OCI-LY3 (cell line): ENCODE measurements around the gene DHDH.

ENCODE experiments used
- H2AFZ ChIP-seq: fragments of 200-600, 300-600 bp; shearing (Covaris generic); 2 replicates; pipeline ENCODE4 v1.6.0; 2014; ENCODE audit warnings: antibody characterized with exemption, low read depth, low read length
- H3K27ac ChIP-seq: fragments of 200-600, 300-600 bp; sonication (generic); 2 replicates; pipeline ENCODE4 v1.5.1; 2014; ENCODE audit warnings: mild to moderate bottlenecking, low read length, moderate library complexity, mixed read lengths
- H3K27me3 ChIP-seq: fragments of 200-600, 300-600 bp; sonication (generic); 2 replicates; pipeline ENCODE4 v1.6.1; 2014; ENCODE audit warnings: low read depth, low read length, mixed read lengths
- H3K36me3 ChIP-seq: fragments of 200-600, 300-600 bp; sonication (generic); replicated peaks from 2 replicates; pipeline ENCODE3; 2014; ENCODE audit warnings: low read depth, low read length, mixed read lengths
- H3K4me1 ChIP-seq: fragments of 300-600, 200-600 bp; sonication (generic); 2 replicates; pipeline ENCODE4 v1.6.1; 2014; ENCODE audit warnings: low read length, mixed read lengths
- H3K4me2 ChIP-seq: fragments of 200-600, 300-600 bp; sonication (generic); 2 replicates; pipeline ENCODE4 v1.6.1; 2014; ENCODE audit warnings: low read length, mixed read lengths
- H3K4me3 ChIP-seq: fragments of 300-600, 200-600 bp; sonication (generic); 2 replicates; pipeline ENCODE4 v1.5.1; 2014; ENCODE audit warnings: antibody characterized with exemption, mild to moderate bottlenecking, low read length, moderate library complexity
- H3K79me2 ChIP-seq: fragments of 300-600, 200-600 bp; shearing (Covaris generic); 2 replicates; pipeline ENCODE4 v1.6.1; 2014; ENCODE audit warnings: mild to moderate bottlenecking, low read length, mixed read lengths
- H3K9ac ChIP-seq: fragments of 300-600, 200-600 bp; shearing (Covaris generic); 2 replicates; pipeline ENCODE4 v1.6.0; 2014; ENCODE audit warnings: mild to moderate bottlenecking, low read length, moderate library complexity
- H3K9me3 ChIP-seq: fragments of 200-600, 300-600 bp; shearing (Covaris generic); 2 replicates; pipeline ENCODE4 v1.6.1; 2014; ENCODE audit warnings: low read length, mixed read lengths; ENCODE audit not compliant: insufficient read depth
- H4K20me1 ChIP-seq: fragments of 200-600, 300-600 bp; sonication (generic); 2 replicates; pipeline ENCODE4 v1.6.1; 2016; ENCODE audit warnings: low read length, mixed read lengths; ENCODE audit not compliant: insufficient read depth
- CTCF ChIP-seq: fragments of 200-600, 300-600 bp; sonication (generic); IDR thresholded peaks from 2 replicates; pipeline ENCODE4 v1.5.1; 2014; ENCODE audit warnings: antibody characterized with exemption, low read length, low read depth
- EZH2phosphoT487 ChIP-seq: fragments of 200-600 bp; shearing (Covaris generic); IDR thresholded peaks from 2 replicates; pipeline ENCODE4 v1.6.1; 2018; ENCODE audit warnings: antibody characterized with exemption, mixed run types, low read depth

Gene DHDH

GRCh38 chr19:48961051-48961649 is 27.7 kb downstream of the DHDH start:
- Histone ChIP-seq H3K4me3 (no peak overlapping the region), H3K27ac (no peak overlapping the region), H2AFZ (no peak overlapping the region), H3K4me1 (peaks cover 32% of the 10 kb centered on the region), H3K79me2 (peaks cover 22% of the 10 kb centered on the region), H3K36me3 (peaks cover 10% of the 10 kb centered on the region), H3K27me3 (no peaks in the 10 kb centered on the region), H3K9me3 (no peaks in the 10 kb centered on the region), H3K4me2 (no peak overlapping the region), H3K9ac (no peak overlapping the region), H4K20me1 (peaks cover 7% of the 10 kb centered on the region)
- TF ChIP-seq EZH2phosphoT487 (no peak), CTCF (no peak)

DNA sequence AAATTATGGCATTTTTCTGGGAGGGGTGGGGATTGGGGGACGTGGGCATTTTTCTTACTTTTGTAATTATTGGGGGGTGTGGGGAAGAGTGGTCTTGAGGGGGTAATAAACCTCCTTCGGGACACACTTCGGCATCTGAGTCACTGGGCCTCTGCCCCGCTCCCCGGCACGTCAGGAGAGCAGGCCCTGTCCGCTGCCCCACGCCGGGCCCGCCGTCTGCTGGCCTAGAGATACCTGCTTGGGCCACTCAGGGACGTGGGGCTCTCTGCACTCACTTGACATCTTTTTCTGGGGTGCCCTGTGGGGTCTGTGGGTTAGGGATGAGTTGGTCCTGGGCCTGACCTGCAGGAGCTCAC is 28.2 kb downstream of the DHDH start:
- Histone ChIP-seq H3K79me2 (peaks cover 24% of the 10 kb centered on the region), H3K4me1 (peaks cover 36% of the 10 kb centered on the region), H3K9me3 (no peaks in the 10 kb centered on the region), H3K36me3 (peaks cover 13% of the 10 kb centered on the region), H3K27ac (peak overlapping the region; percentile 96), H3K9ac (peak overlapping the region; percentile 97; the same call in 1 of the 2 replicates), H4K20me1 (peaks cover 12% of the 10 kb centered on the region), H3K4me2 (peak overlapping the region; percentile 98; the same call in 1 of the 2 replicates), H3K27me3 (no peaks in the 10 kb centered on the region), H2AFZ (no peak overlapping the region), H3K4me3 (no peak overlapping the region)
- TF ChIP-seq CTCF (no peak), EZH2phosphoT487 (no peak)

DNA sequence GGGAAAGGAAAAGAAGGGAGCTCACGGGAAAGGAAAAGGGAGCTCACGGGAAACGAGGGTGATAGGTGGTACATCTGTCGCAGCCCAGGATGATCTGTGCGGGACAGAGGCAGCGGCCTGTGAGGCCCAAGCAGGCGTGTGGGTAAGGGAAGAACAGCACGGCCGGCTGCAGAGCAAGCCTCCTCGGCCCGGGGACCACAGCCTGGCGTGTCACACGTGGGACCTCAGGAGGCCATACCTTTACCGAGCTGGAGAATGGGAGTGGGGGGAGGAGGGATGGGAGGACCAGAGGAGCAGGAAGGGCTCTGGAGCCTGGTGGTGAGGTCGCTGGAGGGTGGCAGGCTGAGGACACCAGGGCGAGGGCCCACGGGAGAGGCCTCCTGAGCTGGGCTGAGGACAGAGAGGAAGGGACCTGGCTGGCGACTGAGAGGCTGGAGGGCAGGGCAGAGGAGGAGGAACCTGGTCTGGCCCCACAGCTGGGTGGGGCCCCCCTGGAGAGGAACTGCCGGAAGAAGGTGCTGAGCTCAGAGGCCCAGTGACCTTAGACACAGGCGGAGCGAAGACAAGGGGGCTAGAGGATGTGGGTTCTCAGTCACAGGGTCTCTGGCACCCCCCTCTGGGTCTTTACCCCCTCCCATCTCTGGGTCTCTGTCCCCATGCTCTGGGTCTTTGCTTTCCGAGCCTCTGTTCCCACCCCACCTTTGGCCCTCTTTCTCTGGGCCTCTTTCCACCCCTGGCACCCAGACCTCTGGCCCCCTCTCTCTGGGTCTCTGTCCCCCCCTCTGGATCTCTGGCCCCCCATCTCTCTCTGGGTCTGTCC is 28.7 kb downstream of the DHDH start:
- Histone ChIP-seq H2AFZ (no peak overlapping the region), H3K4me2 (peak overlapping the region; percentile 98), H3K9me3 (no peaks in the 10 kb centered on the region), H4K20me1 (peaks cover 17% of the 10 kb centered on the region), H3K27ac (peak overlapping the region; percentile 96), H3K4me3 (peak overlapping the region; percentile 76), H3K4me1 (peaks cover 42% of the 10 kb centered on the region), H3K9ac (peak overlapping the region; percentile 97), H3K36me3 (peaks cover 18% of the 10 kb centered on the region), H3K27me3 (no peaks in the 10 kb centered on the region), H3K79me2 (peaks cover 30% of the 10 kb centered on the region)
- no peak for TF ChIP-seq CTCF
- TF ChIP-seq EZH2phosphoT487: no peak

DNA sequence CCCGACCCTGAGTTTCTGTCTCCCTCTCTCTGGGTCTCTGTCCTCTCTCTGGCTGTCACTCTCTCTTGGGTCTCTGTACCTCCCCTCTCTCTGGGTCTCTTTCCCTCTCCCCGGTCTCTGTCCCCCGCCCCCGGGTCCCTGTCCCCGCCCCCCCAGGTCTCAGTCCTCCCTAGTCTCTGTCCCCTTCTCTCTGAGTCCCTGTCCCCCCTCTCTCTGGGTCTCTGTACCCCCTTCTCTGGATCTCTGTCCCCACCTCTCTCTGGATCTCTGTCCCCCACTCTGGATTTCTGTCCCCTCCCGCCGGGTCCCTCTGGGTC is 29.3 kb downstream of the DHDH start:
- Histone ChIP-seq H3K27me3 (no peaks in the 10 kb centered on the region), H3K4me1 (peaks cover 48% of the 10 kb centered on the region), H3K4me2 (peak overlapping the region; percentile 98), H2AFZ (no peak overlapping the region), H4K20me1 (peaks cover 21% of the 10 kb centered on the region), H3K36me3 (peaks cover 21% of the 10 kb centered on the region), H3K4me3 (peak overlapping the region; percentile 76), H3K27ac (peak overlapping the region; percentile 96), H3K9me3 (no peaks in the 10 kb centered on the region), H3K9ac (peak overlapping the region; percentile 97), H3K79me2 (peaks cover 34% of the 10 kb centered on the region)
- TF ChIP-seq EZH2phosphoT487: no peak
- TF ChIP-seq CTCF: no peak
